MCF 10A (cell line): ENCODE results near the gene PRKG1. TPM values are rescaled to one million over a fixed set of nuclear protein-coding genes. Genes with fewer than 3 reads are reported as not detected.

Experiments
- BruUV-seq: library from RNA; stranded (reverse); fragments of 400-500 nt; replicated peaks from 2 replicates; lab custom pipeline; 2021; lab: Mats Ljungman, UMichigan
- CTCF ChIA-PET: fragments of 300-600 bp; sonication (Branson Sonifier 250); formaldehyde crosslinking; extraction: SDS; loops from one replicate; lab custom pipeline; 2021; ENCODE audit warnings: antibody characterized with exemption, inconsistent platforms; lab: Yijun Ruan, JAX
- POLR2A ChIA-PET: fragments of 300-600, 350-650 bp; sonication (Branson Sonifier 250); formaldehyde crosslinking; extraction: SDS; loops from one replicate; lab custom pipeline; 2020; ENCODE audit warnings: antibody characterized with exemption, inconsistent platforms; lab: Yijun Ruan, JAX
- DNase-seq: peaks from one replicate; pipeline ENCODE4 v3.0.0-alpha.2; 2018; ENCODE audit not compliant: unreplicated experiment
- H3K27ac Mint-ChIP-seq: one replicate; pipeline ENCODE4 v1.8.0; 2022; ENCODE audit warnings: mild to moderate bottlenecking, low read depth, mixed read lengths; ENCODE audit not compliant: unreplicated experiment
- H3K27me3 Mint-ChIP-seq: one replicate; pipeline ENCODE4 v1.8.0; 2022; ENCODE audit warnings: mixed read lengths; ENCODE audit not compliant: insufficient read depth, unreplicated experiment
- H3K36me3 Mint-ChIP-seq: one replicate; pipeline ENCODE4 v1.8.0; 2022; ENCODE audit warnings: mild to moderate bottlenecking, moderate library complexity, mixed read lengths; ENCODE audit not compliant: insufficient read depth, unreplicated experiment
- H3K4me1 Mint-ChIP-seq: one replicate; pipeline ENCODE4 v1.8.0; 2022; ENCODE audit warnings: mixed read lengths; ENCODE audit not compliant: insufficient read depth, unreplicated experiment
- H3K4me3 Mint-ChIP-seq: one replicate; pipeline ENCODE4 v1.8.0; 2022; ENCODE audit warnings: mild to moderate bottlenecking, moderate library complexity, mixed read lengths; ENCODE audit not compliant: unreplicated experiment
- H3K9me3 Mint-ChIP-seq: one replicate; pipeline ENCODE4 v1.8.0; 2022; ENCODE audit warnings: mixed read lengths; ENCODE audit not compliant: unreplicated experiment
- intact Hi-C: fragments of 100-400 bp; cut with micrococcal nuclease; formaldehyde crosslinking; loops from 2 replicates; pipeline ENCODE4 v1.14.1; 2022
- total RNA-seq: library from RNA; stranded (reverse); gene quantifications from 2 replicates; pipeline ENCODE4 v1.2.3, GENCODE V29; 2022
- TF ChIP-seq, protein P1 (sequence below): fragments of 200-600 bp; IDR thresholded peaks from one replicate; pipeline ENCODE4 v1.8.0; 2022; ENCODE audit warnings: antibody characterized with exemption, mild to moderate bottlenecking; ENCODE audit not compliant: unreplicated experiment

The PRKG1 gene
- total RNA-seq, 1 experiment from 2014 or later, result 0.09 TPM

DNA sequence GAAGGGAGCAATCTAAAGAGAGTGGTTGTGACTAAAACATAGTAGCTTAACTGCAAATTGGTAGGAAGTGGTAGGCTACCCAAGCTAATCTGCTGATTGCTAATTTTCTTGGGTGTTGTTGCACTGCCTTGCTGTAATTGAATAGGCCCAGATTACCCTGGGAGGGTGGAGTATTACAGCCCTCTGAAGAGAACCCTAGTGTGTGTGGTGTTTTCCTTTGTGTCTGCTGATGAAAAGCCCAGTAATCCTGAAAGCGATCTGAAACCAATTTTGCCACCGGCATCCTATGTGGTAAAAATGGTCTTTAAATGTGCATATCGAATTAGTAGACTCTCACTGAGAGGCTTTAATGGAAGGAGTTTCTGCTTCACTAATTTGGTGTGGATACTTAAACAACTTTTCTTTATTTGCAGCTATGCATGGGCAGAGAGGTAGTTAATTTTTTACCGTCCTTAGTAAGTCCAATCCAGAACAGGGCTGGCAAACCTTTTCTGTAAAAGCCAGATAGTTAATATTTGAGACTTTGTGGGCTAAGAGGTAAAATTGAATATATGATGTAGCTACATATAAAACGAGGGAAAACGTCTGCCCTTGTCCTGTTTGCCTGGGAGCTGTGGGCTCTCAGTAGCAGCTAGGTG lies 532.7 kb downstream of the PRKG1 start:
- no peak for DNase-seq
- no TSS peak for BruUV-seq
- no peaks in the 10 kb centered on the region for H3K36me3 Mint-ChIP-seq
- CTCF ChIA-PET, result no interaction called here
- H3K4me3 Mint-ChIP-seq, result no peak overlapping the region
- POLR2A ChIA-PET, result no interaction called here
- H3K4me1 Mint-ChIP-seq, result no peaks in the 10 kb centered on the region
- TF ChIP-seq, protein P1, sequence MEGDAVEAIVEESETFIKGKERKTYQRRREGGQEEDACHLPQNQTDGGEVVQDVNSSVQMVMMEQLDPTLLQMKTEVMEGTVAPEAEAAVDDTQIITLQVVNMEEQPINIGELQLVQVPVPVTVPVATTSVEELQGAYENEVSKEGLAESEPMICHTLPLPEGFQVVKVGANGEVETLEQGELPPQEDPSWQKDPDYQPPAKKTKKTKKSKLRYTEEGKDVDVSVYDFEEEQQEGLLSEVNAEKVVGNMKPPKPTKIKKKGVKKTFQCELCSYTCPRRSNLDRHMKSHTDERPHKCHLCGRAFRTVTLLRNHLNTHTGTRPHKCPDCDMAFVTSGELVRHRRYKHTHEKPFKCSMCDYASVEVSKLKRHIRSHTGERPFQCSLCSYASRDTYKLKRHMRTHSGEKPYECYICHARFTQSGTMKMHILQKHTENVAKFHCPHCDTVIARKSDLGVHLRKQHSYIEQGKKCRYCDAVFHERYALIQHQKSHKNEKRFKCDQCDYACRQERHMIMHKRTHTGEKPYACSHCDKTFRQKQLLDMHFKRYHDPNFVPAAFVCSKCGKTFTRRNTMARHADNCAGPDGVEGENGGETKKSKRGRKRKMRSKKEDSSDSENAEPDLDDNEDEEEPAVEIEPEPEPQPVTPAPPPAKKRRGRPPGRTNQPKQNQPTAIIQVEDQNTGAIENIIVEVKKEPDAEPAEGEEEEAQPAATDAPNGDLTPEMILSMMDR, result no peak
- H3K27ac Mint-ChIP-seq, result no peak overlapping the region
- H3K27me3 Mint-ChIP-seq, result no peaks in the 10 kb centered on the region
- intact Hi-C loops, result no loop called here
- H3K9me3 Mint-ChIP-seq, result peaks cover 2% of the 10 kb centered on the region

DNA sequence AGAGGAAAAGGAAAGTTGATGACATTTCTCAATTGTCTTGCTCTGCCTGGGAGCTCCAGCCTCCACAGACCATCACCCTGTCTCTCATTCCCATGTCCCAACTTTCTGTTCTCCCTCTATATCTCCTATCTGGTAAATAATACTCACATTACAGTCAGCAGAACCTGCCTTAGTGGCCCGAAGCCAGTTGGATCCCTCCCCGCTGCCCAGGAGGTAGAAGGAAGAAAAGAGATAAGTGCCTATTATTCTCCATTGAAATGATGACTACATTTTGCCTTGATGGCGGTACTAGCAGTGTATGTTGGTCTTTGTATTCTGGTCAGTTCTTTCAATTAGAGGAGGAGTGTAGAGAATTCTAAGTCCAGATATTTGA lies 533.2 kb downstream of the PRKG1 start:
- ChIA-PET CTCF (interaction anchor here (0.6 kb wide), 1 partner anchor 1303 kb away, joined by 3 read pairs; no protein-coding TSS in a partner anchor), POLR2A (no interaction called here)
- DNase-seq, result no peak
- TF ChIP-seq, protein P1, result no peak
- intact Hi-C loops, result no loop called here
- H3K4me3 Mint-ChIP-seq, result no peak overlapping the region
- H3K36me3 Mint-ChIP-seq, result no peaks in the 10 kb centered on the region
- peaks cover 5% of the 10 kb centered on the region for H3K9me3 Mint-ChIP-seq
- no peak overlapping the region for H3K27ac Mint-ChIP-seq
- H3K27me3 Mint-ChIP-seq, result no peaks in the 10 kb centered on the region
- no TSS peak for BruUV-seq
- H3K4me1 Mint-ChIP-seq, result no peaks in the 10 kb centered on the region

DNA sequence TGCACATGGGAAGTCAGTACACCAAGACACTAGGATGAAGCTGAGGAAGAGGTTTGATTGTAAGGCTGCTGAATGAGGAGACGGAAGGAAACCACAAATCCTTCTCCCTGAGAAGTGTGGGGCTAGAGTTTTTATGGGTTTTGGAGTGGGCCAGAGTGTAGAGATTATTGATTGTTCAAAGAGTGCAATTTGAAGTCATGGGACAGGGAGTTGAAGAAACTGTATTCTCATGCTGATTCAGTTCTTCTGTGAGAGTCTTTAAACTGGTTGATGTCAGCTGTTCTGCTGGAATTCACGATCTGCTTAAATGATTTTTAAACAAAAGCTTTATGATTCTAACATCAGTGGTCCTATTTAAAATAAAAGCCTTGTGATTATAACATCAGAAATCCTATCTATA lies 533.9 kb downstream of the PRKG1 start:
- H3K9me3 Mint-ChIP-seq, result peaks cover 5% of the 10 kb centered on the region
- no peaks in the 10 kb centered on the region for H3K27me3 Mint-ChIP-seq
- ChIA-PET CTCF (no interaction called here), POLR2A (no interaction called here)
- intact Hi-C loops, result no loop called here
- no peak overlapping the region for H3K4me3 Mint-ChIP-seq
- H3K4me1 Mint-ChIP-seq, result no peaks in the 10 kb centered on the region
- no TSS peak for BruUV-seq
- no peak for DNase-seq
- no peaks in the 10 kb centered on the region for H3K36me3 Mint-ChIP-seq
- H3K27ac Mint-ChIP-seq, result no peak overlapping the region
- TF ChIP-seq, protein P1, result no peak

DNA sequence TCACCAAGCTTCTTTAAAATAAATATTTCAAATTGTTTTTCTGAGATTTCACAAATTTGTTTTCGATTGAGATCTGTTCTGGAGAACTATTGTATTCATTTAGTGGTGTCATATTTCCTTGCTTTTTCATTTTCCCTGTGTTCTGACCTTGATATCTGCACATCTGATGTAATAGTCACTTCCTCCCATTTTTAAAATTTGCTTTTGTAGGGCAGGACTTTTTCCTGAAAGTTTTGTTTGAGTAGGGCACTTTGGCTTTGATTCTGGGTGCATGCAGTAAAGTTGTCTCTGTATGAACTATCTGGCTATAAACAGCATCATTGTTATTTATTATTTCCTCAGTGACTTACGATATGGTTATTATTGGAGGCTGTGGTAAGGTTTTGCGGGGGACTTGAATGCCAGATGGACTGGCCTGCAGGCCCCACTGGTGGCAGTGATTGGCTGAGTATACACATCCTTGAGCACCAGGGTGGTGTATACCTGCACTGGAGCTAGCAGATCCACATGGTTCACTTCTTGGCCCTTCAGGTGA lies 541.5 kb downstream of the PRKG1 start:
- Mint-ChIP-seq H3K36me3 (no peaks in the 10 kb centered on the region), H3K27me3 (no peaks in the 10 kb centered on the region), H3K4me1 (no peaks in the 10 kb centered on the region), H3K9me3 (peaks cover 5% of the 10 kb centered on the region), H3K27ac (no peak overlapping the region), H3K4me3 (no peak overlapping the region)
- CTCF ChIA-PET, result no interaction called here
- BruUV-seq, result no TSS peak
- POLR2A ChIA-PET, result no interaction called here
- no peak for DNase-seq
- TF ChIP-seq, protein P1, result no peak
- intact Hi-C loops, result no loop called here
